ENCODE measurements around the gene KCNIP2.

Gene KCNIP2

DNA sequence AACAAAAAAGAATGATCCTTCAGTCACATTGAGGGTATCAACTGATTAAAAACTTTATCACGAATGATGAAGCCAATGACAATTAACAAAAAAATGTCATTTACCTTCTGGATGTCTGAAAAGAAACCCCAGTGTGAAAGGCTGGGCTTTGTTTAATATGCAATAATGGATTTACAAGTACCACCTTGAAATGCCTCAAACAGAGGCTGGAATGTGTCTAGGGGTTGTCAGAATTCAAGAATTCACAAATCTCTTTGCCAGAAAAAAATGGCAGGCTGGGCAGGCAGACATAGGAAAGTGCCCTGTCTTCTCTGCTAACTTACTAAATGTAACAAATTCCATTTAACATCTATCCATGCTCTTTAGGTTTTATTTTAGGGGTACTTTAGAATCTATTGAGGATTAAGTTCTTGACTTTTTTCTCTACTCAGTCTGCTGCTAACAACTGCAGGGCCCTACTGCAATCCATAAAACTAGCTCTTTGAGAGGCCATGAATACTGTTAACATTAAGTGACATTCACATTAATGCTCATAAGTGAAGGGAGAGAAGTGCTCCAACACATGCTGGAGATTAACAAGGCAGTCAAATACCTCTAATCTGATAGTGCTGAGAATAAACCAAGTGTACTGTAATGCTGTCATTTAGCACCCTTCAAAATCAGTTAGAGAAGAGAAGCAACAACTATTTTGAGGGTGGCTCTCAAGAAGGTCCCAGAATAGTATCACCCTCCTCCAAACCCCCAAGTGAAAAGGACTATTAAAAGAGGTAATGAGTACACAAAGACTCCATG, 43.1 kb upstream of the KCNIP2 start:
- no peak overlapping the region for H3K27ac Mint-ChIP-seq

DNA sequence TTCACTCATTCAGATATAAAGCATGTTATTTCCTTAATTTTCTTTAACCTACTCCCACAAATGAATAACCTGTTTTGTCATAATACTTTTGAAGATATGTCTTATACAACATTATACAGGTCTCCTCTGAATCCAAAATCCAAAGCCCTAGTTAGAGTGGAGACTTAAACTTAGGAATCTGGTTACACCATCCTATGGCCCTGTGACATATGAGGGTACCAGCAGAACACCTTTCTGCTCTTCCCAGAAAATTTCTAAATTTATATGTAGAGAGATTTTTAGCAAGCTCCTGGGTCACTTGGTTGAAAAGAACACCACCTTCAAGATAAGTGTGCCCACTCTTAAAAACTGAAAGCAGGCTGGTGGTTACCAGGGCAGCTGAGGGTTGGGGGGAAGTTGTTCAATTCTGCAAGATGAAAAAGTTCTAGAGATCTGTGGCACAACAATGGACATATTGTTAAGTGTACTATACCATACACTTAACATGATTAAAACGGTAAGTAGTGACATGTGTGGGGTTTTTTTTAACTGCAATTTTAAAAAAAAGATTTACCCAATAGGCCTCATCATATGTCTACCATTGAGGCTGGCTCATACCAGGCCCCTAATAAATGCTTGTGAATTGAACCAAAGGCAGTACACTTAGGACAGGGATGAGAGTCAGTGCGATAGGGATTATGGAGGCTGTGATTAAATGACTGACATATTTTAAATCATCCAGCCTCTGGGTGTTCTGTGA, 37.6 kb upstream of the KCNIP2 start:
- TF ChIP-seq, protein P1, sequence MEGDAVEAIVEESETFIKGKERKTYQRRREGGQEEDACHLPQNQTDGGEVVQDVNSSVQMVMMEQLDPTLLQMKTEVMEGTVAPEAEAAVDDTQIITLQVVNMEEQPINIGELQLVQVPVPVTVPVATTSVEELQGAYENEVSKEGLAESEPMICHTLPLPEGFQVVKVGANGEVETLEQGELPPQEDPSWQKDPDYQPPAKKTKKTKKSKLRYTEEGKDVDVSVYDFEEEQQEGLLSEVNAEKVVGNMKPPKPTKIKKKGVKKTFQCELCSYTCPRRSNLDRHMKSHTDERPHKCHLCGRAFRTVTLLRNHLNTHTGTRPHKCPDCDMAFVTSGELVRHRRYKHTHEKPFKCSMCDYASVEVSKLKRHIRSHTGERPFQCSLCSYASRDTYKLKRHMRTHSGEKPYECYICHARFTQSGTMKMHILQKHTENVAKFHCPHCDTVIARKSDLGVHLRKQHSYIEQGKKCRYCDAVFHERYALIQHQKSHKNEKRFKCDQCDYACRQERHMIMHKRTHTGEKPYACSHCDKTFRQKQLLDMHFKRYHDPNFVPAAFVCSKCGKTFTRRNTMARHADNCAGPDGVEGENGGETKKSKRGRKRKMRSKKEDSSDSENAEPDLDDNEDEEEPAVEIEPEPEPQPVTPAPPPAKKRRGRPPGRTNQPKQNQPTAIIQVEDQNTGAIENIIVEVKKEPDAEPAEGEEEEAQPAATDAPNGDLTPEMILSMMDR (IDR thresholded peaks at IDR 0.05; ENCODE audit: unreplicated experiment in 3 of 3), result no peak
- Mint-ChIP-seq H3K27ac (no peak overlapping the region), H3K4me3 (no peak overlapping the region)

More for the DNA sequence above, 43.1 kb upstream of the KCNIP2 start:
- peaks cover 5% of the 10 kb centered on the region for H3K4me1 Mint-ChIP-seq
- TF ChIP-seq, protein P1 (IDR thresholded peaks at IDR 0.05; ENCODE audit: unreplicated experiment in 3 of 3), result no peak
- H3K27me3 Mint-ChIP-seq (ENCODE audit: low read depth), result no peaks in the 10 kb centered on the region
- H3K36me3 Mint-ChIP-seq (ENCODE audit: low read depth), result peaks cover 14% of the 10 kb centered on the region
- H3K9me3 Mint-ChIP-seq, result no peaks in the 10 kb centered on the region
- no peak overlapping the region for H3K4me3 Mint-ChIP-seq

DNA sequence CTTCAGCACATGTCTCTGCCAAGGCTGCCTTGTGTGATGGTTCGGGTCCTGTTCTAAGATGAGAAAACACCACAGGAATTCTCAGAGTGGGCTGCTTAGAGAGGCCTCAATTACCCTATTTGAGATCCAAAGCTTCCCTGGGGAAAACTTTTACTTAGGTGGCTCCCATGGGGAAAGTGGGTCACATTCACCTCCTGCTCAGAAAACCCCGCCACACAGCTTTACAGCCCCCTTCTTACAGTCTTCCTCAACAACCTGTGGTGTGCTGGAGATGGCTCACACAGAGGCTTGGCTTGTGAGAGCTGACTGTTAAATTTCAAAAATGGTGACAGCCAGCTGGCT, 36.6 kb upstream of the KCNIP2 start:
- peaks cover 4% of the 10 kb centered on the region for H3K36me3 Mint-ChIP-seq (ENCODE audit: low read depth)
- no peak overlapping the region for H3K4me3 Mint-ChIP-seq
- no peak overlapping the region for H3K27ac Mint-ChIP-seq
- TF ChIP-seq, protein P1 (IDR thresholded peaks at IDR 0.05; ENCODE audit: unreplicated experiment in 3 of 3), result no peak
- no peaks in the 10 kb centered on the region for H3K9me3 Mint-ChIP-seq
- H3K4me1 Mint-ChIP-seq, result peaks cover 6% of the 10 kb centered on the region
- H3K27me3 Mint-ChIP-seq (ENCODE audit: low read depth), result no peaks in the 10 kb centered on the region

More for the DNA sequence above, 37.6 kb upstream of the KCNIP2 start:
- H3K36me3 Mint-ChIP-seq (ENCODE audit: low read depth), result peaks cover 9% of the 10 kb centered on the region
- no peaks in the 10 kb centered on the region for H3K9me3 Mint-ChIP-seq
- peaks cover 6% of the 10 kb centered on the region for H3K4me1 Mint-ChIP-seq
- H3K27me3 Mint-ChIP-seq (ENCODE audit: low read depth), result no peaks in the 10 kb centered on the region

DNA sequence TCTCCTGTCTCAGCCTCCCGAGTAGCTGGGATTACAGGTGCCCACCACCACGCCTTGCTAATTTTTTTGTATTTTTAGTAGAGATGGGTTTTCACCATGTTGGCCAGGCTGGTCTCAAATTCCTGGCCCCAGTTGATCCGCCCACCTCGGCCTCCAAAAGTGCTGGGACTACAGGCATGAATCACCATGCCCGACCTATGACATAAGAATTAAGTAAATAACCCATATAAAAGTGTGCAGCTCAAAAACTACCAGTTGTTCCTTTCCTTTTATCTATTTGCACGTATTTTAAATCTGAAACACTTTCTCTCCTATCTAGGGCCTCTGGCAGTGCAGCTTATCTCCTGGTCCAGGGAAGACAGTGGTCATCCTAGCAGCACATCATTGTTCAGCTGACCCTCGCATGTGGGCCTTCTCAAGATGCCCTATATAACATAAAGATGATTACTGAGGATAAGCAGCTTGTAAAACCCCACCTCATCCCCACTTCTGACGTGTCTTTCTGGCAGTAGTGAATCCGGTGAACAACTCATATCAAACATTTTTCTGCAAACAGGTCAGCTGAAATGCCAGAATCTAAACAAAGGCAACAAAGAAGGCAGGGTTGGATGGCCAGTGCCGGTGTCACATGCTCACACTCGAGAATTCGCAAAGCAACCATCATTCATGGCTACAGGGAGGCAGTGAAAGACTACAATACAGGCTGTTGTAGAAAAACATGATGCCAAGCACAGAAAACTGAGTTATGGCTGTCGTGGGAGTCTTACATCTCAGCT, 36.0 kb upstream of the KCNIP2 start:
- TF ChIP-seq, protein P1 (IDR thresholded peaks at IDR 0.05; ENCODE audit: unreplicated experiment in 3 of 3), result no peak
- Mint-ChIP-seq H3K4me1 (peaks cover 6% of the 10 kb centered on the region), H3K9me3 (no peaks in the 10 kb centered on the region), H3K27ac (no peak overlapping the region), H3K36me3 (ENCODE audit: low read depth) (peaks cover 4% of the 10 kb centered on the region), H3K27me3 (ENCODE audit: low read depth) (no peaks in the 10 kb centered on the region), H3K4me3 (no peak overlapping the region)

DNA sequence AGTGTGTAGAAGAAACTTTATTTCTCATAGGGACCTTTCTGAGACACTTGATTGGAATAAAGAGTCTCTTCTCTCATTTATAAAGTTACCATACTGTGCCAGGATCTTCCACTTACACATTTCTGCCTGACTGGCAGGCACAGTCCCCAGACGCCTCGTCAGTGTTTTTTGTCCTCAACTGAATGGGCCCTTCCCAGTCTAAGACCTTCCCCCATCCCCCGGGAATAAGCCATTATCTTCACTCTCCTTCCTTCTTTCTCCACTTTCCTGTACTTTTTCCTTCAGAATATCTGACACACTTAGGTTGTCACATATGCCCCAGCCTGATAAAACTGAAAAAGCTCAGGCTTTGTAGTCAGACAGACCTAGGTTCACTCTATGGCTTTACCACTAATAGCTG, 35.3 kb upstream of the KCNIP2 start:
- peaks cover 4% of the 10 kb centered on the region for H3K36me3 Mint-ChIP-seq (ENCODE audit: low read depth)
- H3K4me1 Mint-ChIP-seq, result peaks cover 6% of the 10 kb centered on the region
- H3K4me3 Mint-ChIP-seq, result no peak overlapping the region
- TF ChIP-seq, protein P1 (IDR thresholded peaks at IDR 0.05; ENCODE audit: unreplicated experiment in 3 of 3), result no peak
- no peaks in the 10 kb centered on the region for H3K27me3 Mint-ChIP-seq (ENCODE audit: low read depth)
- no peaks in the 10 kb centered on the region for H3K9me3 Mint-ChIP-seq
- no peak overlapping the region for H3K27ac Mint-ChIP-seq
